Bronchial epithelial cell (primary cell): ENCODE measurements around the gene PIK3IP1. TPM values are rescaled to one million over a fixed set of nuclear protein-coding genes. Genes with fewer than 3 reads are reported as not detected.

Source experiments
- DNase-seq: peaks from one replicate; pipeline ENCODE4 v3.0.0-alpha.2; 2010; ENCODE audit warnings: low read depth
- FAIRE-seq: peaks from 2 replicates; lab custom pipeline; 2011; peaks lifted over from hg19 to GRCh38; lab: Jason Lieb, UNC
- H3K27me3 ChIP-seq: 2 replicates; pipeline ENCODE4 v1.5.1; 2011; ENCODE audit warnings: low read length; ENCODE audit not compliant: control insufficient read depth, insufficient read depth
- H3K36me3 ChIP-seq: 2 replicates; pipeline ENCODE4 v1.5.1; 2011; ENCODE audit warnings: low read length; ENCODE audit not compliant: control insufficient read depth, insufficient read depth
- H3K4me3 ChIP-seq: 2 replicates; pipeline ENCODE4 v1.5.1; 2011; ENCODE audit warnings: mild to moderate bottlenecking, low read depth, low read length, control low read depth
- CTCF ChIP-seq: IDR thresholded peaks from 2 replicates; pipeline ENCODE4 v1.5.1; 2011; ENCODE audit warnings: mild to moderate bottlenecking, moderate library complexity, low read length, control low read depth, inconsistent platforms; ENCODE audit not compliant: insufficient read depth, severe bottlenecking
- total RNA-seq: library from RNA; depleted of rRNA; stranded (reverse); fragments of >200 nt; gene quantifications from 2 replicates; pipeline ENCODE4 v1.2.1, GENCODE V29; 2014

Gene PIK3IP1
- total RNA-seq, 1 donor from 2014 or later = 6.3 TPM

- DNase-seq = no peak
- no peak for TF ChIP-seq CTCF
- Histone ChIP-seq H3K27me3 (no peaks in the 10 kb centered on the region), H3K36me3 (no peaks in the 10 kb centered on the region), H3K4me3 (no peak overlapping the region)
- no peak for FAIRE-seq
Measured at GRCh38 chr22:31302537-31302936, 10.2 kb upstream of the PIK3IP1 start.

GRCh38 chr22:31302006-31302405 lies 9.7 kb upstream of the PIK3IP1 start:
- H3K4me3 ChIP-seq = no peak overlapping the region
- DNase-seq (no peak), FAIRE-seq (no peak)
- TF ChIP-seq CTCF = no peak
- H3K27me3 ChIP-seq = no peaks in the 10 kb centered on the region
- no peaks in the 10 kb centered on the region for H3K36me3 ChIP-seq

GRCh38 chr22:31300896-31301295 lies 8.6 kb upstream of the PIK3IP1 start:
- no peak for TF ChIP-seq CTCF
- FAIRE-seq (no peak), DNase-seq (no peak)
- Histone ChIP-seq H3K4me3 (no peak overlapping the region), H3K36me3 (no peaks in the 10 kb centered on the region), H3K27me3 (no peaks in the 10 kb centered on the region)

- no peak overlapping the region for H3K4me3 ChIP-seq
- TF ChIP-seq CTCF = no peak
- DNase-seq (peak; percentile 95), FAIRE-seq (no peak)
- no peaks in the 10 kb centered on the region for H3K27me3 ChIP-seq
- H3K36me3 ChIP-seq = no peaks in the 10 kb centered on the region
Measured at GRCh38 chr22:31295831-31296657, 3.8 kb upstream of the PIK3IP1 start.

- FAIRE-seq (no peak), DNase-seq (no peak)
- Histone ChIP-seq H3K27me3 (no peaks in the 10 kb centered on the region), H3K4me3 (no peak overlapping the region), H3K36me3 (no peaks in the 10 kb centered on the region)
- no peak for TF ChIP-seq CTCF
Measured at GRCh38 chr22:31295360-31295759, 3.1 kb upstream of the PIK3IP1 start.
